HepG2 (cell line): ENCODE data around the gene CDC26. TPM values are rescaled to one million over a fixed set of nuclear protein-coding genes. Genes with fewer than 3 reads are reported as not detected.

Experiments
- EEA1 ChIP-seq: sonication (generic); formaldehyde crosslinking; IDR thresholded peaks from 2 replicates; pipeline ENCODE4 v1.5.1; 2020; ENCODE audit warnings: mild to moderate bottlenecking, missing genetic modification reagents, borderline replicate concordance
- EHMT2 ChIP-seq: fragments of 200-600 bp; sonication (generic); IDR thresholded peaks from 2 replicates; pipeline ENCODE4 v1.7.0; 2017; ENCODE audit warnings: antibody characterized with exemption, low read depth, low read length, borderline replicate concordance
- FOXA1 ChIP-seq, 2 experiments: fragments of 450-650 bp in 1 of 2; sonication (generic) in 1 of 2; formaldehyde crosslinking in 1 of 2; IDR thresholded peaks; 2 replicates each; pipeline versions ENCODE4 v1.4.0 to v1.6.1; 2016 to 2020; ENCODE audit warnings: missing genetic modification reagents in 1 of 2
- FOXK1 ChIP-seq: sonication (generic); formaldehyde crosslinking; IDR thresholded peaks from 2 replicates; pipeline ENCODE4 v1.4.0; 2020; ENCODE audit warnings: low read depth, missing genetic modification reagents, borderline replicate concordance
- ISL2 ChIP-seq: sonication (generic); formaldehyde crosslinking; IDR thresholded peaks from 2 replicates; pipeline ENCODE4 v1.5.0; 2020; ENCODE audit warnings: missing genetic modification reagents
- KLF11 ChIP-seq: IDR thresholded peaks from 2 replicates; pipeline ENCODE4 v1.6.1; 2016; ENCODE audit warnings: missing compliant biosample characterization
- MED1 ChIP-seq: sonication (generic); formaldehyde crosslinking; IDR thresholded peaks from 2 replicates; pipeline ENCODE4 v1.4.0; 2020; ENCODE audit warnings: missing genetic modification reagents
- NFKBIZ ChIP-seq: IDR thresholded peaks from 2 replicates; pipeline ENCODE4 v1.6.1; 2018; ENCODE audit warnings: missing genetic modification reagents, missing compliant biosample characterization
- PHF20 ChIP-seq: sonication (generic); formaldehyde crosslinking; IDR thresholded peaks from 2 replicates; pipeline ENCODE4 v1.5.0; 2020; ENCODE audit warnings: mild to moderate bottlenecking, missing genetic modification reagents
- REST ChIP-seq, 2 experiments: IDR thresholded peaks; 2 replicates each; pipeline ENCODE4 v1.6.1; 2011 to 2012; ENCODE audit warnings: low read length in 2 of 2, borderline replicate concordance in 1 of 2, low read depth in 1 of 2, mild to moderate bottlenecking in 1 of 2, moderate library complexity in 1 of 2
- SAP130 ChIP-seq: IDR thresholded peaks from 2 replicates; pipeline ENCODE4 v1.6.1; 2016; ENCODE audit warnings: low read depth
- SMAD1 ChIP-seq: sonication (generic); formaldehyde crosslinking; IDR thresholded peaks from 2 replicates; pipeline ENCODE4 v1.4.0; 2020; ENCODE audit warnings: missing genetic modification reagents, low read depth, mild to moderate bottlenecking, borderline replicate concordance
- TBX3 ChIP-seq: fragments of 450-650 bp; IDR thresholded peaks from 2 replicates; pipeline ENCODE4 v1.6.1; 2017; ENCODE audit warnings: antibody characterized with exemption, mild to moderate bottlenecking, inconsistent platforms, borderline replicate concordance
- TSC22D2 ChIP-seq: sonication (generic); formaldehyde crosslinking; IDR thresholded peaks from 2 replicates; pipeline ENCODE4 v1.5.1; 2020; ENCODE audit warnings: missing genetic modification reagents, mild to moderate bottlenecking, borderline replicate concordance
- ZBTB43 ChIP-seq: sonication (generic); formaldehyde crosslinking; conservative IDR thresholded peaks from 2 replicates; pipeline ENCODE4 v1.4.0; 2020; ENCODE audit warnings: missing genetic modification reagents
- ZC3H13 ChIP-seq: sonication (generic); formaldehyde crosslinking; IDR thresholded peaks from 2 replicates; pipeline ENCODE4 v1.8.1; 2023; ENCODE audit warnings: mild to moderate bottlenecking, missing genetic modification reagents, moderate library complexity
- ZNF205 ChIP-seq: IDR thresholded peaks from 2 replicates; pipeline ENCODE4 v1.6.1; 2018; ENCODE audit warnings: missing biosample characterization, missing genetic modification reagents
- ZNF282 ChIP-seq: fragments of 450-650 bp; IDR thresholded peaks from 2 replicates; pipeline ENCODE4 v1.6.1; 2018; ENCODE audit not compliant: partially characterized antibody
- ZNF317 ChIP-seq: sonication (generic); formaldehyde crosslinking; IDR thresholded peaks from 2 replicates; pipeline ENCODE4 v1.5.0; 2020; ENCODE audit warnings: mild to moderate bottlenecking, missing genetic modification reagents
- ZSCAN12 ChIP-seq: sonication (generic); formaldehyde crosslinking; IDR thresholded peaks from 2 replicates; pipeline ENCODE4 v1.9.0; 2021; ENCODE audit warnings: mild to moderate bottlenecking, missing genetic modification reagents
- polyA plus RNA-seq, 8 experiments: library from polyadenylated mRNA; depleted of rRNA in 3 of 8; stranded (reverse) in 7 of 8; unstranded in 1 of 8; fragments of >200 nt; fragmentation: Illumina TruSeq in 4 of 8; extraction: Trizol in 4 of 8; gene quantifications; 2 replicates each; pipeline versions ENCODE4 v1.2.1 to v1.2.3, GENCODE V29; 2011 to 2016; ENCODE audit warnings: low read depth in 4 of 8, missing spikeins in 1 of 8, mixed read lengths in 1 of 8; ENCODE audit not compliant: insufficient read depth in 1 of 8
- total RNA-seq, 5 experiments: library from RNA; depleted of rRNA; stranded (reverse); fragments of >200 nt; fragmentation: Illumina TruSeq; extraction: Trizol; gene quantifications; 2 replicates each; pipeline ENCODE4 v1.2.3, GENCODE V29; 2016; ENCODE audit warnings: low read depth in 1 of 5
- TF ChIP-seq, protein P1 (sequence below): sonication (generic); formaldehyde crosslinking; IDR thresholded peaks from 2 replicates; pipeline ENCODE4 v1.4.0; 2020; ENCODE audit warnings: missing genetic modification reagents
- TF ChIP-seq, protein P2 (sequence below): fragments of 450-650 bp; IDR thresholded peaks from 2 replicates; pipeline ENCODE4 v1.6.1; 2016
- TF ChIP-seq, protein P3 (sequence below): sonication (generic); formaldehyde crosslinking; IDR thresholded peaks from 2 replicates; pipeline ENCODE4 v1.4.0; 2020; ENCODE audit warnings: missing genetic modification reagents, borderline replicate concordance

The CDC26 gene
- total and polyA plus RNA-seq, 2 of the 13 experiments (the other 11 are each of a cell fraction or from before 2014, with no cell fraction given): 26.6 to 57.9 TPM

- TF ChIP-seq, protein P1, sequence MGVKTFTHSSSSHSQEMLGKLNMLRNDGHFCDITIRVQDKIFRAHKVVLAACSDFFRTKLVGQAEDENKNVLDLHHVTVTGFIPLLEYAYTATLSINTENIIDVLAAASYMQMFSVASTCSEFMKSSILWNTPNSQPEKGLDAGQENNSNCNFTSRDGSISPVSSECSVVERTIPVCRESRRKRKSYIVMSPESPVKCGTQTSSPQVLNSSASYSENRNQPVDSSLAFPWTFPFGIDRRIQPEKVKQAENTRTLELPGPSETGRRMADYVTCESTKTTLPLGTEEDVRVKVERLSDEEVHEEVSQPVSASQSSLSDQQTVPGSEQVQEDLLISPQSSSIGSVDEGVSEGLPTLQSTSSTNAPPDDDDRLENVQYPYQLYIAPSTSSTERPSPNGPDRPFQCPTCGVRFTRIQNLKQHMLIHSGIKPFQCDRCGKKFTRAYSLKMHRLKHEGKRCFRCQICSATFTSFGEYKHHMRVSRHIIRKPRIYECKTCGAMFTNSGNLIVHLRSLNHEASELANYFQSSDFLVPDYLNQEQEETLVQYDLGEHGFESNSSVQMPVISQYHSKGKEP (CRISPR knock-in tag): no peak
- TF ChIP-seq PHF20 (no peak), EEA1 (CRISPR knock-in tag) (no peak), EHMT2 (no peak), ZNF205 (no peak), MED1 (peak; percentile 62), ZSCAN12 (no peak), TSC22D2 (CRISPR knock-in tag) (no peak), TBX3 (no peak; the same call in 1 of the 2 replicates), REST (IDR thresholded peaks at IDR 0.05; ENCODE audit: borderline replicate concordance in 1 of 2, low read depth in 1 of 2, low read length in 2 of 2) (no peak), ISL2 (no peak; the same call in 1 of the 2 replicates), FOXA1 (IDR thresholded peaks at IDR 0.05) (no peak), FOXA1 (CRISPR knock-in tag; IDR thresholded peaks at IDR 0.05) (no peak), KLF11 (no peak), FOXK1 (peak; percentile 24; the same call in 1 of the 2 replicates), SMAD1 (CRISPR knock-in tag) (no peak), ZNF282 (no peak), NFKBIZ (CRISPR knock-in tag) (no peak), ZNF317 (CRISPR knock-in tag) (no peak), SAP130 (CRISPR knock-in tag) (peak; percentile 82), ZC3H13 (no peak), ZBTB43 (CRISPR knock-in tag) (no peak)
- TF ChIP-seq, protein P2, sequence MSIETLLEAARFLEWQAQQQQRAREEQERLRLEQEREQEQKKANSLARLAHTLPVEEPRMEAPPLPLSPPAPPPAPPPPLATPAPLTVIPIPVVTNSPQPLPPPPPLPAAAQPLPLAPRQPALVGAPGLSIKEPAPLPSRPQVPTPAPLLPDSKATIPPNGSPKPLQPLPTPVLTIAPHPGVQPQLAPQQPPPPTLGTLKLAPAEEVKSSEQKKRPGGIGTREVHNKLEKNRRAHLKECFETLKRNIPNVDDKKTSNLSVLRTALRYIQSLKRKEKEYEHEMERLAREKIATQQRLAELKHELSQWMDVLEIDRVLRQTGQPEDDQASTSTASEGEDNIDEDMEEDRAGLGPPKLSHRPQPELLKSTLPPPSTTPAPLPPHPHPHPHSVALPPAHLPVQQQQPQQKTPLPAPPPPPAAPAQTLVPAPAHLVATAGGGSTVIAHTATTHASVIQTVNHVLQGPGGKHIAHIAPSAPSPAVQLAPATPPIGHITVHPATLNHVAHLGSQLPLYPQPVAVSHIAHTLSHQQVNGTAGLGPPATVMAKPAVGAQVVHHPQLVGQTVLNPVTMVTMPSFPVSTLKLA: no peak
- TF ChIP-seq, protein P3, sequence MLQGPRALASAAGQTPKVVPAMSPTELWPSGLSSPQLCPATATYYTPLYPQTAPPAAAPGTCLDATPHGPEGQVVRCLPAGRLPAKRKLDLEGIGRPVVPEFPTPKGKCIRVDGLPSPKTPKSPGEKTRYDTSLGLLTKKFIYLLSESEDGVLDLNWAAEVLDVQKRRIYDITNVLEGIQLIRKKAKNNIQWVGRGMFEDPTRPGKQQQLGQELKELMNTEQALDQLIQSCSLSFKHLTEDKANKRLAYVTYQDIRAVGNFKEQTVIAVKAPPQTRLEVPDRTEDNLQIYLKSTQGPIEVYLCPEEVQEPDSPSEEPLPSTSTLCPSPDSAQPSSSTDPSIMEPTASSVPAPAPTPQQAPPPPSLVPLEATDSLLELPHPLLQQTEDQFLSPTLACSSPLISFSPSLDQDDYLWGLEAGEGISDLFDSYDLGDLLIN (CRISPR knock-in tag): no peak
Measured at GRCh38 chr9:113222482-113222841, 52.9 kb downstream of the CDC26 start (continued).
